ENCODE data around the gene ULK1. TPM values are rescaled to one million over a fixed set of nuclear protein-coding genes. Genes with fewer than 3 reads are reported as not detected.

The ULK1 gene
- total and polyA plus RNA-seq, 2 of the 13 experiments (the other 11 are each of a cell fraction or from before 2014, with no cell fraction given), result 2.8 to 10.1 TPM

DNA sequence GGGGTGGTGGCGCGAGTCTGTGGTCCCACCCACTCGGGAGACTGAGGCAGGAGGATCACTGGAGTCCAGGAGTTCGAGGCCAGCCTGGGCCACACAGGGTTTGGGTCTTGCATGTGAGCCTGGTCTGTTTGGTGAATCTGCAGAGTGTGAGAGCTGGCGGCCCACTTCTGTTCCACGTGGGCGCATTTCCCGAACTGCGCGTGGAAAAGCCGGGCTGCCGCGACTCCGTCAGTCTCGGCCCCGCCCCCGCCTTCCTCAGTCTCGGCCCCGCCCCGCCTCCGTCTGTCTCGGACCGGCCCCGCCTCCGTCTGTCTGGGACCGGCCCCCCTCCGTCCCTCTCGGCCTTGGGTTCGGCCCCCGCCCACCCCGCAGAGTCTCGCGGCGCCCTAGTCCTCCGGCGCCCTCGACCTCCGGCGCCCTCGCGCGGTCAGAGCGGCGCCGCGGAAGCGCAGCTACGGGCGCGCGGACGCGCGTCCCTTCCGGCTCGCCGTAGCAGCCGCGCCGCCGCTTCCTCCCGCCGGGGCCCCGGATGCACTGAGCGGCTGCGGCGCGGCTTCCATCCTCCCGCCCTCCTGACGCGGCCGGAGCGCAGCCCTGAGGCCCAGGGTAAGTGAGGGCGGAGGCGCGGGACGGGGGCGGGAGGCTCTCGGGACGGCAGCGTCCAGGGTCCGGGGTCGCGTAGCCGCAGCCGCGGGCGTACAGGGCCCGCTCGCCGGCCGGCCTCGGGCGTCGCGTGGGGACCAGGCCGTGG is 55.2 kb downstream of the ULK1 start, which contains the start of gene EP400 (continued):
- TF ChIP-seq NR2C2 (CRISPR knock-in tag; IDR thresholded peaks at IDR 0.05; ENCODE audit: borderline replicate concordance) (peak; percentile 69; the same call in 1 of the 2 replicates), ZNF577 (CRISPR knock-in tag; IDR thresholded peaks at IDR 0.05; ENCODE audit: borderline replicate concordance, low read depth) (no peak), NFIB (CRISPR knock-in tag; IDR thresholded peaks at IDR 0.05; ENCODE audit: borderline replicate concordance) (no peak), ZNF841 (CRISPR knock-in tag; IDR thresholded peaks at IDR 0.05; ENCODE audit: borderline replicate concordance) (peak; percentile 82; the same call in 1 of the 2 replicates), MIXL1 (CRISPR knock-in tag; IDR thresholded peaks at IDR 0.05) (no peak), ARNTL (CRISPR knock-in tag; IDR thresholded peaks at IDR 0.05) (no peak), ZBTB38 (CRISPR knock-in tag; IDR thresholded peaks at IDR 0.05) (no peak; the same call in 1 of the 2 replicates), STAG1 (CRISPR knock-in tag; IDR thresholded peaks at IDR 0.05) (peak; percentile 81), ZNF678 (CRISPR knock-in tag; IDR thresholded peaks at IDR 0.05) (no peak), CENPX (CRISPR knock-in tag; IDR thresholded peaks at IDR 0.05) (no peak), CBX1 (IDR thresholded peaks at IDR 0.05; ENCODE audit: low read depth) (peak; percentile 70), ZNF230 (CRISPR knock-in tag; IDR thresholded peaks at IDR 0.05) (no peak), ZNF589 (CRISPR knock-in tag; conservative IDR thresholded peaks at IDR 0.05) (no peak), NCOA2 (CRISPR knock-in tag; IDR thresholded peaks at IDR 0.05) (no peak; the same call in 1 of the 2 replicates), NFYB (CRISPR knock-in tag; IDR thresholded peaks at IDR 0.05) (no peak), SMC3 (IDR thresholded peaks at IDR 0.05; ENCODE audit: low read length) (no peak), ZSCAN29 (CRISPR knock-in tag; conservative IDR thresholded peaks at IDR 0.05) (no peak), ZNF792 (CRISPR knock-in tag; IDR thresholded peaks at IDR 0.05) (no peak), TCF7 (IDR thresholded peaks at IDR 0.05; ENCODE audit: low read depth) (no peak)
- TF ChIP-seq, protein P1, sequence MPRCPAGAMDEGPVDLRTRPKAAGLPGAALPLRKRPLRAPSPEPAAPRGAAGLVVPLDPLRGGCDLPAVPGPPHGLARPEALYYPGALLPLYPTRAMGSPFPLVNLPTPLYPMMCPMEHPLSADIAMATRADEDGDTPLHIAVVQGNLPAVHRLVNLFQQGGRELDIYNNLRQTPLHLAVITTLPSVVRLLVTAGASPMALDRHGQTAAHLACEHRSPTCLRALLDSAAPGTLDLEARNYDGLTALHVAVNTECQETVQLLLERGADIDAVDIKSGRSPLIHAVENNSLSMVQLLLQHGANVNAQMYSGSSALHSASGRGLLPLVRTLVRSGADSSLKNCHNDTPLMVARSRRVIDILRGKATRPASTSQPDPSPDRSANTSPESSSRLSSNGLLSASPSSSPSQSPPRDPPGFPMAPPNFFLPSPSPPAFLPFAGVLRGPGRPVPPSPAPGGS (CRISPR knock-in tag; IDR thresholded peaks at IDR 0.05), result no peak; the same call in 1 of the 2 replicates
- TF ChIP-seq, protein P2, sequence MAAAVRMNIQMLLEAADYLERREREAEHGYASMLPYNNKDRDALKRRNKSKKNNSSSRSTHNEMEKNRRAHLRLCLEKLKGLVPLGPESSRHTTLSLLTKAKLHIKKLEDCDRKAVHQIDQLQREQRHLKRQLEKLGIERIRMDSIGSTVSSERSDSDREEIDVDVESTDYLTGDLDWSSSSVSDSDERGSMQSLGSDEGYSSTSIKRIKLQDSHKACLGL (CRISPR knock-in tag; IDR thresholded peaks at IDR 0.05), result peak; percentile 23
- TF ChIP-seq, protein P3, sequence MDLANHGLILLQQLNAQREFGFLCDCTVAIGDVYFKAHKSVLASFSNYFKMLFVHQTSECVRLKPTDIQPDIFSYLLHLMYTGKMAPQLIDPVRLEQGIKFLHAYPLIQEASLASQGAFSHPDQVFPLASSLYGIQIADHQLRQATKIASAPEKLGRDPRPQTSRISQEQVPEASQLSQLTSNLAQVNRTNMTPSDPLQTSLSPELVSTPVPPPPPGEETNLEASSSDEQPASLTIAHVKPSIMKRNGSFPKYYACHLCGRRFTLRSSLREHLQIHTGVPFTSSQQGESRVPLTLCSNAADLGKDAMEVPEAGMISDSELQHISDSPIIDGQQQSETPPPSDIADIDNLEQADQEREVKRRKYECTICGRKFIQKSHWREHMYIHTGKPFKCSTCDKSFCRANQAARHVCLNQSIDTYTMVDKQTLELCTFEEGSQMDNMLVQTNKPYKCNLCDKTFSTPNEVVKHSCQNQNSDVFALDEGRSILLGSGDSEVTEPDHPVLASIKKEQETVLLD (CRISPR knock-in tag; IDR thresholded peaks at IDR 0.05; ENCODE audit: low read depth), result peak; percentile 94
- TF ChIP-seq, protein P4, sequence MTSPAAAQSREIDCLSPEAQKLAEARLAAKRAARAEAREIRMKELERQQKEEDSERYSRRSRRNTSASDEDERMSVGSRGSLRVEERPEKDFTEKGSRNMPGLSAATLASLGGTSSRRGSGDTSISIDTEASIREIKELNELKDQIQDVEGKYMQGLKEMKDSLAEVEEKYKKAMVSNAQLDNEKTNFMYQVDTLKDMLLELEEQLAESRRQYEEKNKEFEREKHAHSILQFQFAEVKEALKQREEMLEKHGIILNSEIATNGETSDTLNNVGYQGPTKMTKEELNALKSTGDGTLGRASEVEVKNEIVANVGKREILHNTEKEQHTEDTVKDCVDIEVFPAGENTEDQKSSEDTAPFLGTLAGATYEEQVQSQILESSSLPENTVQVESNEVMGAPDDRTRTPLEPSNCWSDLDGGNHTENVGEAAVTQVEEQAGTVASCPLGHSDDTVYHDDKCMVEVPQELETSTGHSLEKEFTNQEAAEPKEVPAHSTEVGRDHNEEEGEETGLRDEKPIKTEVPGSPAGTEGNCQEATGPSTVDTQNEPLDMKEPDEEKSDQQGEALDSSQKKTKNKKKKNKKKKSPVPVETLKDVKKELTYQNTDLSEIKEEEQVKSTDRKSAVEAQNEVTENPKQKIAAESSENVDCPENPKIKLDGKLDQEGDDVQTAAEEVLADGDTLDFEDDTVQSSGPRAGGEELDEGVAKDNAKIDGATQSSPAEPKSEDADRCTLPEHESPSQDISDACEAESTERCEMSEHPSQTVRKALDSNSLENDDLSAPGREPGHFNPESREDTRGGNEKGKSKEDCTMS (CRISPR knock-in tag; conservative IDR thresholded peaks at IDR 0.05), result no peak
- TF ChIP-seq, protein P5, sequence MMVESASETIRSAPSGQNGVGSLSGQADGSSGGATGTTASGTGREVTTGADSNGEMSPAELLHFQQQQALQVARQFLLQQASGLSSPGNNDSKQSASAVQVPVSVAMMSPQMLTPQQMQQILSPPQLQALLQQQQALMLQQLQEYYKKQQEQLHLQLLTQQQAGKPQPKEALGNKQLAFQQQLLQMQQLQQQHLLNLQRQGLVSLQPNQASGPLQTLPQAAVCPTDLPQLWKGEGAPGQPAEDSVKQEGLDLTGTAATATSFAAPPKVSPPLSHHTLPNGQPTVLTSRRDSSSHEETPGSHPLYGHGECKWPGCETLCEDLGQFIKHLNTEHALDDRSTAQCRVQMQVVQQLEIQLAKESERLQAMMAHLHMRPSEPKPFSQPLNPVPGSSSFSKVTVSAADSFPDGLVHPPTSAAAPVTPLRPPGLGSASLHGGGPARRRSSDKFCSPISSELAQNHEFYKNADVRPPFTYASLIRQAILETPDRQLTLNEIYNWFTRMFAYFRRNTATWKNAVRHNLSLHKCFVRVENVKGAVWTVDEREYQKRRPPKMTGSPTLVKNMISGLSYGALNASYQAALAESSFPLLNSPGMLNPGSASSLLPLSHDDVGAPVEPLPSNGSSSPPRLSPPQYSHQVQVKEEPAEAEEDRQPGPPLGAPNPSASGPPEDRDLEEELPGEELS (CRISPR knock-in tag; IDR thresholded peaks at IDR 0.05), result no peak

Measured in HepG2 (cell line).